K562 (cell line): ENCODE measurements around the gene CACNA2D3. TPM values are rescaled to one million over a fixed set of nuclear protein-coding genes. Genes with fewer than 3 reads are reported as not detected.

ENCODE experiments used
- ATAC-seq: fragments of 200-7000 bp; cut with Tn5 transposase; 3 replicates; pipeline ENCODE4 v1.9.1; 2020; ENCODE audit warnings: moderate library complexity
- BruUV-seq: library from RNA; stranded (reverse); fragments of 400-500 nt; replicated peaks from 2 replicates; lab custom pipeline; 2021; lab: Mats Ljungman, UMichigan
- CTCF ChIA-PET: fragments of 300-600 bp; formaldehyde crosslinking; extraction: SDS; loops from one replicate; lab custom pipeline; 2021; ENCODE audit warnings: low intra/inter-chr PET ratio; lab: Yijun Ruan, JAX
- POLR2A ChIA-PET: fragments of 300-600, 350-650 bp; sonication (Branson Sonifier 250); formaldehyde crosslinking; extraction: SDS; loops from one replicate; lab custom pipeline; 2021; ENCODE audit warnings: antibody characterized with exemption, inconsistent platforms; lab: Yijun Ruan, JAX
- DNase-seq, 4 experiments: peaks; one replicate each; pipeline versions ENCODE4 v3.0.0 to v3.0.0-alpha.2; 2011 to 2018; ENCODE audit warnings: low spot score in 3 of 4, mixed read lengths in 3 of 4; ENCODE audit errors: extremely low read depth in 1 of 4
- FAIRE-seq: peaks from 2 replicates; lab custom pipeline; 2011; peaks lifted over from hg19 to GRCh38; lab: Jason Lieb, UNC
- H2AFZ ChIP-seq: 2 replicates; pipeline ENCODE4 v1.6.0; 2011; ENCODE audit warnings: low read depth, low read length, control low read depth, inconsistent platforms
- H3K27ac ChIP-seq: fragments of 200-600 bp; 3 replicates; pipeline ENCODE4 v1.8.0; 2011; ENCODE audit warnings: low read depth, mild to moderate bottlenecking, control low read depth, inconsistent platforms, low read length, moderate library complexity, mixed read lengths; ENCODE audit errors: extremely low read depth
- H3K27me3 ChIP-seq, 2 experiments: fragments of 300-600 bp in 1 of 2; 2 replicates in 1 of 2; 3 replicates in 1 of 2; pipeline versions ENCODE4 v1.6.0 to v1.8.0; 2011; ENCODE audit warnings: inconsistent platforms in 2 of 2, low read length in 2 of 2, mild to moderate bottlenecking in 1 of 2, mixed read lengths in 1 of 2, moderate library complexity in 1 of 2; ENCODE audit not compliant: control insufficient read depth in 2 of 2, insufficient read depth in 2 of 2
- H3K36me3 ChIP-seq: fragments of 300-600 bp; 3 replicates; pipeline ENCODE4 v1.8.0; 2011; ENCODE audit warnings: mild to moderate bottlenecking, low read length, inconsistent platforms; ENCODE audit not compliant: control insufficient read depth, insufficient read depth
- H3K4me1 ChIP-seq, 2 experiments: fragments of 200-600 bp in 1 of 2; replicated peaks in 1 of 2; 2 replicates in 1 of 2; 3 replicates in 1 of 2; pipeline versions ENCODE4 v1.5.1 to v1.8.0; 2011; ENCODE audit warnings: inconsistent platforms in 2 of 2, low read length in 2 of 2, mild to moderate bottlenecking in 1 of 2, mixed read lengths in 1 of 2, moderate library complexity in 1 of 2; ENCODE audit not compliant: control insufficient read depth in 2 of 2, insufficient read depth in 2 of 2
- H3K4me2 ChIP-seq: 2 replicates; pipeline ENCODE4 v1.6.1; 2011; ENCODE audit warnings: low read length, control low read depth, inconsistent platforms, mixed read lengths; ENCODE audit not compliant: insufficient read depth
- H3K4me3 ChIP-seq: fragments of 200-600 bp; sonication (generic), shearing (Covaris generic); 2 replicates; pipeline ENCODE4 v1.5.1; 2016; ENCODE audit warnings: control low read depth, inconsistent platforms
- H3K79me2 ChIP-seq: fragments of 200-600 bp; 3 replicates; pipeline ENCODE4 v1.8.0; 2011; ENCODE audit warnings: low read length, inconsistent platforms; ENCODE audit not compliant: control insufficient read depth, insufficient read depth
- H3K9ac ChIP-seq, 2 experiments: 2 replicates each; pipeline versions ENCODE4 v1.6.0 to v1.6.1; 2011; ENCODE audit warnings: low read depth in 2 of 2, low read length in 2 of 2, control low read depth in 1 of 2, inconsistent platforms in 1 of 2, mild to moderate bottlenecking in 1 of 2, mixed read lengths in 1 of 2; ENCODE audit not compliant: insufficient read depth in 1 of 2
- H3K9me1 ChIP-seq: one replicate; pipeline ENCODE4 v1.6.0; 2011; ENCODE audit warnings: inconsistent platforms, mild to moderate bottlenecking, low read length, moderate library complexity; ENCODE audit not compliant: control insufficient read depth, insufficient read depth
- H3K9me3 ChIP-seq: replicated peaks from 2 replicates; pipeline ENCODE4 v1.5.1; 2011; ENCODE audit warnings: low read depth, low read length, inconsistent platforms; ENCODE audit not compliant: control insufficient read depth, insufficient read depth
- H4K20me1 ChIP-seq: replicated peaks from 2 replicates; pipeline ENCODE4 v1.6.1; 2011; ENCODE audit warnings: low read length, inconsistent platforms, mixed read lengths; ENCODE audit not compliant: control insufficient read depth, insufficient read depth
- ASH1L ChIP-seq: fragments of 450-650 bp; IDR thresholded peaks from 2 replicates; pipeline ENCODE4 v1.6.1; 2018; ENCODE audit warnings: borderline replicate concordance, mild to moderate bottlenecking, low read depth; ENCODE audit not compliant: partially characterized antibody
- EP300 ChIP-seq: IDR thresholded peaks from 2 replicates; pipeline ENCODE4 v1.6.1; 2012; ENCODE audit warnings: low read length, improper control_type of control experiment
- HDAC6 ChIP-seq: IDR thresholded peaks from 2 replicates; pipeline ENCODE4 v1.6.1; 2012; ENCODE audit warnings: low read depth, mild to moderate bottlenecking, control low read depth, inconsistent platforms, low read length, moderate library complexity
- NCOA1 ChIP-seq: fragments of 450-650 bp; IDR thresholded peaks from 2 replicates; pipeline ENCODE4 v1.6.1; 2016; ENCODE audit warnings: low read depth
- PHF8 ChIP-seq: fragments of 200-600 bp; sonication (generic); IDR thresholded peaks from 2 replicates; pipeline ENCODE4 v1.6.1; 2012; ENCODE audit warnings: mixed run types, mild to moderate bottlenecking, inconsistent platforms, low read length, moderate library complexity, borderline replicate concordance
- RBM39 ChIP-seq: fragments of 200-400 bp; formaldehyde crosslinking; optimal IDR thresholded peaks from 2 replicates; pipeline ENCODE3; 2018; ENCODE audit warnings: low read depth, low read length
- SMAD4 ChIP-seq: fragments of 250-450 bp; sonication (Bioruptor Pico); conservative IDR thresholded peaks from 2 replicates; pipeline ENCODE4 v1.8.0; 2021; ENCODE audit warnings: inconsistent platforms, mild to moderate bottlenecking, moderate library complexity
- SNAPC5 ChIP-seq: fragments of 250-450 bp; sonication (Bioruptor Pico); IDR thresholded peaks from 2 replicates; pipeline ENCODE4 v1.8.0; 2021; ENCODE audit warnings: moderate library complexity, mild to moderate bottlenecking, inconsistent platforms
- SRF ChIP-seq, 2 experiments: fragments of 250-450, 450-650 bp in 1 of 2; sonication (Bioruptor Pico) in 1 of 2; sonication (generic) in 1 of 2; formaldehyde crosslinking; IDR thresholded peaks; 2 replicates each; pipeline versions ENCODE4 v1.5.0 to v1.5.1; 2020 to 2022; ENCODE audit warnings: mild to moderate bottlenecking in 1 of 2, missing genetic modification reagents in 1 of 2
- ZKSCAN8 ChIP-seq: fragments of 200-800 bp; sonication (Bioruptor generic); IDR thresholded peaks from 2 replicates; pipeline ENCODE4 v1.6.1; 2016; ENCODE audit warnings: missing genetic modification characterization, missing compliant biosample characterization
- ZNF165 ChIP-seq: fragments of 250-450 bp; sonication (Bioruptor Pico); IDR thresholded peaks from 2 replicates; pipeline ENCODE4 v1.4.0; 2020; ENCODE audit warnings: borderline replicate concordance
- ZNF263 ChIP-seq: sonication (generic); formaldehyde crosslinking; IDR thresholded peaks from 2 replicates; pipeline ENCODE4 v1.8.0; 2022; ENCODE audit warnings: mild to moderate bottlenecking, missing genetic modification reagents, borderline replicate concordance
- WGBS: fragments of 100-300 bp; shearing (Covaris generic); methylation state at CpG from one replicate; pipeline ENCODE4 v1.1.6; 2016; ENCODE audit warnings: low coverage, mixed read lengths; ENCODE audit not compliant: insufficient coverage; ENCODE audit errors: missing lambda C conversion rate; 5-methylcytosine and 5-hydroxymethylcytosine counted together
- in situ Hi-C: fragments of 300-500 bp; cut with MboI; formaldehyde crosslinking; loops from 4 replicates; pipeline ENCODE4 v1.15.0; 2018; ENCODE audit warnings: inconsistent platforms, mixed read lengths
- intact Hi-C: fragments of 100-400 bp; cut with micrococcal nuclease; formaldehyde crosslinking; loops from 2 replicates; pipeline ENCODE4 v1.14.2; 2022
- polyA plus RNA-seq, 8 experiments: library from polyadenylated mRNA; depleted of rRNA in 4 of 8; stranded (reverse) in 5 of 8; unstranded in 3 of 8; fragments of >200 nt; fragmentation: Nextera tagmentation in 2 of 8; fragmentation: Illumina TruSeq in 1 of 8; extraction: Ambion mirVana in 2 of 8; extraction: Trizol in 1 of 8; gene quantifications; 2 replicates each; pipeline versions ENCODE4 v1.2.1 to v1.2.3, GENCODE V29; 2011 to 2014; ENCODE audit warnings: inconsistent platforms in 1 of 8, missing spikeins in 1 of 8
- total RNA-seq, 7 experiments: library from RNA; depleted of rRNA in 6 of 7; stranded (reverse); fragments of >200 nt in 6 of 7; fragmentation: Illumina TruSeq in 2 of 7; extraction: Trizol in 2 of 7; gene quantifications; 2 replicates each; pipeline versions ENCODE4 v1.2.1 to v1.2.3, GENCODE V29; 2011 to 2021; ENCODE audit warnings: low replicate concordance in 1 of 7
- TF ChIP-seq, protein P1 (sequence below): fragments of 450-650 bp; IDR thresholded peaks from 2 replicates; pipeline ENCODE4 v1.6.1; 2016; ENCODE audit warnings: mild to moderate bottlenecking

Gene CACNA2D3
- total and polyA plus RNA-seq, 9 of the 15 experiments (the other 6 are each of a cell fraction or from before 2014, with no cell fraction given): 0.01 TPM; not detected in 8

DNA sequence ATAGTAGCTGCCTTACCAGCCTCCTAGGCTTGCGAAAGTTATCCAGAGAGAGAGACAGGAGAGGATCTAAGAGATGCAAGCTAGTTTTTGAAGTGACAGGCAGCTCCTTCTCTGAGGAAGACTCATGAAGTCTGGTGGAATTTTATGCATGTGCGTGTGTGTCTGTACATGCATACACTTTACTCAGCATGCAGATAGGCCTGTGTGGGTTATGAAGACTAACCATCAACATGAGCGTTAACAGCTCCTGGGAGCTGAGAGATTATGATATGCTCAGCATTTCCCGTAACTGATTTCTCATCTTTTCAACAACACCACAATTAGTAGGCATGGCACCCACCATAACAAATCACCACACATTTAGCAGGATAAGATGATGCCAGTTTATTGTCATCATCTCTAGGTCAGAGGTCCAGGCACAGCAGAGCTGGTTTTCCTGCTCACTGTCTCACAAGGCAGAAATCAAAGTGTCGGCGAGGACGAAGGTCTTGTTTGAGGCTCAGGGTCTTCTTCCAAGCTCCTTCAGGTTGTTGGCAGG is 239.5 kb downstream of the CACNA2D3 start:
- Histone ChIP-seq H2AFZ (no peak overlapping the region), H3K27ac (no peak overlapping the region), H3K9me3 (no peaks in the 10 kb centered on the region), H3K9me1 (no peaks in the 10 kb centered on the region), H4K20me1 (no peaks in the 10 kb centered on the region), H3K4me2 (no peak overlapping the region), H3K9ac (no peak overlapping the region), H3K79me2 (no peaks in the 10 kb centered on the region), H3K36me3 (no peaks in the 10 kb centered on the region), H3K4me3 (no peak overlapping the region), H3K27me3 (0 out of 5 replicates have a peak, but pooled peaks cover 0 to 4% of the 10 kb centered on the region in 2 experiments), H3K4me1 (no peaks in the 10 kb centered on the region)
- ATAC-seq: no peak
- TF ChIP-seq HDAC6 (no peak), ZNF263 (no peak)
- ChIA-PET POLR2A (no interaction called here), CTCF (no interaction called here)
- BruUV-seq: no TSS peak
- in situ Hi-C loops: no loop called here
- FAIRE-seq: no peak
- DNase-seq: no peak
- 0% methylated on average over 7 of the region's 7 CpGs for WGBS
- intact Hi-C loops: no loop called here

GRCh38 chr3:54366007-54366750 is 243.8 kb downstream of the CACNA2D3 start:
- no peak overlapping the region for H3K9ac ChIP-seq
- no peak overlapping the region for H3K4me3 ChIP-seq
- no peaks in the 10 kb centered on the region for H3K36me3 ChIP-seq
- H3K9me1 ChIP-seq: no peaks in the 10 kb centered on the region
- in situ Hi-C loops (no loop called here), intact Hi-C loops (no loop called here)
- no peak for FAIRE-seq
- no peak for ATAC-seq
- WGBS: 0% methylated on average over 1 of the region's 1 CpG
- CTCF ChIA-PET: no interaction called here
- BruUV-seq: no TSS peak
- DNase-seq: no peak
- H2AFZ ChIP-seq: no peak overlapping the region
- H3K27ac ChIP-seq: no peak overlapping the region
- H3K4me1 ChIP-seq: no peaks in the 10 kb centered on the region
- POLR2A ChIA-PET: interaction anchor here (0.6 kb wide), 1 partner anchor 25 kb away, joined by 3 read pairs; no protein-coding TSS in a partner anchor
- H3K27me3 ChIP-seq: 0 out of 5 replicates have a peak, but pooled peaks cover 0 to 4% of the 10 kb centered on the region in 2 experiments
- H3K9me3 ChIP-seq: no peaks in the 10 kb centered on the region
- H4K20me1 ChIP-seq: no peaks in the 10 kb centered on the region
- H3K79me2 ChIP-seq: no peaks in the 10 kb centered on the region
- H3K4me2 ChIP-seq: no peak overlapping the region
- no peak for TF ChIP-seq NCOA1
- no peak for TF ChIP-seq EP300
- TF ChIP-seq ASH1L: no peak
- no peak for TF ChIP-seq ZNF165 (CRISPR knock-in tag)
- TF ChIP-seq ZKSCAN8: no peak
- no peak for TF ChIP-seq PHF8
- no peak for TF ChIP-seq SRF (CRISPR knock-in tag; IDR thresholded peaks at IDR 0.05)
- TF ChIP-seq RBM39: no peak
- TF ChIP-seq, protein P1, sequence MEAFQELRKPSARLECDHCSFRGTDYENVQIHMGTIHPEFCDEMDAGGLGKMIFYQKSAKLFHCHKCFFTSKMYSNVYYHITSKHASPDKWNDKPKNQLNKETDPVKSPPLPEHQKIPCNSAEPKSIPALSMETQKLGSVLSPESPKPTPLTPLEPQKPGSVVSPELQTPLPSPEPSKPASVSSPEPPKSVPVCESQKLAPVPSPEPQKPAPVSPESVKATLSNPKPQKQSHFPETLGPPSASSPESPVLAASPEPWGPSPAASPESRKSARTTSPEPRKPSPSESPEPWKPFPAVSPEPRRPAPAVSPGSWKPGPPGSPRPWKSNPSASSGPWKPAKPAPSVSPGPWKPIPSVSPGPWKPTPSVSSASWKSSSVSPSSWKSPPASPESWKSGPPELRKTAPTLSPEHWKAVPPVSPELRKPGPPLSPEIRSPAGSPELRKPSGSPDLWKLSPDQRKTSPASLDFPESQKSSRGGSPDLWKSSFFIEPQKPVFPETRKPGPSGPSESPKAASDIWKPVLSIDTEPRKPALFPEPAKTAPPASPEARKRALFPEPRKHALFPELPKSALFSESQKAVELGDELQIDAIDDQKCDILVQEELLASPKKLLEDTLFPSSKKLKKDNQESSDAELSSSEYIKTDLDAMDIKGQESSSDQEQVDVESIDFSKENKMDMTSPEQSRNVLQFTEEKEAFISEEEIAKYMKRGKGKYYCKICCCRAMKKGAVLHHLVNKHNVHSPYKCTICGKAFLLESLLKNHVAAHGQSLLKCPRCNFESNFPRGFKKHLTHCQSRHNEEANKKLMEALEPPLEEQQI: no peak
- no peak for TF ChIP-seq SNAPC5 (CRISPR knock-in tag)
- TF ChIP-seq SMAD4: no peak
